Fibroblast of pulmonary artery (primary cell): Measurements from ENCODE around the gene LACTB.

Source experiments
- DNase-seq: peaks from one replicate; pipeline ENCODE4 v3.0.0-alpha.2; 2010; ENCODE audit warnings: low read depth
- H3K4me3 ChIP-seq: replicated peaks from 2 replicates; pipeline ENCODE4 v1.5.1; 2011; ENCODE audit warnings: low read depth, mild to moderate bottlenecking, control low read depth, low read length, moderate library complexity
- CTCF ChIP-seq: IDR thresholded peaks from 2 replicates; pipeline ENCODE4 v1.5.1; 2011; ENCODE audit warnings: mild to moderate bottlenecking, control low read depth, low read length, inconsistent platforms; ENCODE audit errors: missing control alignments

Gene LACTB

GRCh38 chr15:63176302-63176701 is 54.6 kb downstream of the LACTB start:
- DNase-seq: no peak
- no peak for TF ChIP-seq CTCF
- no peak overlapping the region for H3K4me3 ChIP-seq

GRCh38 chr15:63178034-63178433 is 56.4 kb downstream of the LACTB start:
- no peak overlapping the region for H3K4me3 ChIP-seq
- no peak for DNase-seq
- no peak for TF ChIP-seq CTCF

GRCh38 chr15:63180746-63181145 is 59.1 kb downstream of the LACTB start:
- H3K4me3 ChIP-seq: no peak overlapping the region
- no peak for DNase-seq
- no peak for TF ChIP-seq CTCF

- no peak for TF ChIP-seq CTCF
- DNase-seq: no peak
- H3K4me3 ChIP-seq: no peak overlapping the region
Measured at GRCh38 chr15:63181648-63182047, 60.0 kb downstream of the LACTB start.

- no peak for TF ChIP-seq CTCF
- no peak overlapping the region for H3K4me3 ChIP-seq
- no peak for DNase-seq
Measured at GRCh38 chr15:63185206-63185605, 63.5 kb downstream of the LACTB start.

- H3K4me3 ChIP-seq: no peak overlapping the region
- DNase-seq: peak; percentile 56
- no peak for TF ChIP-seq CTCF
Measured at GRCh38 chr15:63186065-63186464, 64.4 kb downstream of the LACTB start.

GRCh38 chr15:63187589-63188226 is 66.0 kb downstream of the LACTB start:
- H3K4me3 ChIP-seq: no peak overlapping the region
- TF ChIP-seq CTCF: no peak
- DNase-seq: no peak
